ENCODE data around the gene MAML2.

DNA sequence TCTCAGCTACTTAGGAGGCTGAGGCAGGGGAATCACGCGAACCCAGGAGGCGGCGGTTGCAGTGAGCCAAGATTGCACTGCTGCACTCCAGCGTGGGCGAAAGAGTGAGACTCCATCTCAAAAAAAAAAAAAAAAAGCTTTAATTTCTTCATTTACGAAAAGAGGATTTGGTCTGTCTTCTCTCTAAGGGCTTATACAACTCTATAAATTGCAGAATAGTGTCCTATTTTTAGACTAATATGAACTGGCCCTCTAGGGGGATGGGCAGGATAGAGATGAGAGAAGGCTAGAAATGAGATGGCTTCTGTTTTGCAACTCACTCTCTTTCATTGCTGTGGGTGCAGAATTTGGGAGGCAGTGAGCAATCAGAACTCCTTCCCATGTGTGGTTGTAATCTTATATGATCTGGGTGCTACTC, 11.3 kb downstream of the MAML2 start:
- TF ChIP-seq CTCF (IDR thresholded peaks at IDR 0.05) (no peak), POLR2A (IDR thresholded peaks at IDR 0.05) (no peak)

Data from esophagus squamous epithelium (tissue), 4 donors.